Cardiac fibroblast (primary cell): ENCODE measurements around the gene UBE2R2.
"Not testable (repeated sequence)": the region's sequence is repeated elsewhere in the genome, so short reads cannot be mapped to it uniquely, and the experiment has no call there.

ENCODE experiments used
- DNase-seq, 2 donors: peaks; one replicate each; pipeline versions ENCODE4 v3.0.0 to v3.0.0-alpha.2; 2010; ENCODE audit warnings: low read depth in 2 of 2
- H3K4me3 ChIP-seq, 2 donors: replicated peaks in 1 of 2; 1 replicate in 1 of 2; 2 replicates in 1 of 2; pipeline ENCODE4 v1.5.1; 2011; ENCODE audit warnings: low read depth in 2 of 2, low read length in 2 of 2, mild to moderate bottlenecking in 2 of 2, moderate library complexity in 1 of 2
- CTCF ChIP-seq: IDR thresholded peaks from one replicate; pipeline ENCODE4 v1.5.1; 2011; ENCODE audit warnings: low read depth, mild to moderate bottlenecking, low read length, inconsistent platforms

UBE2R2 gene

GRCh38 chr9:33843312-33843961 is 26.5 kb downstream of the UBE2R2 start:
- DNase-seq, result no peak
- H3K4me3 ChIP-seq, result no peak overlapping the region
- TF ChIP-seq CTCF, result no peak

- TF ChIP-seq CTCF, result no peak
- no peak for DNase-seq
- H3K4me3 ChIP-seq, result no peak overlapping the region
These were observed 29.3 kb downstream of the UBE2R2 start for GRCh38 chr9:33846231-33846630.

- DNase-seq, result not testable (repeated sequence)
These were observed 30.9 kb downstream of the UBE2R2 start for GRCh38 chr9:33847894-33848205.

GRCh38 chr9:33850267-33850629 is 33.3 kb downstream of the UBE2R2 start:
- no peak for DNase-seq
- no peak overlapping the region for H3K4me3 ChIP-seq
- no peak for TF ChIP-seq CTCF

More at GRCh38 chr9:33847894-33848205, 30.9 kb downstream of the UBE2R2 start:
- H3K4me3 ChIP-seq, result not testable (repeated sequence)

- no peak for TF ChIP-seq CTCF
- no peak overlapping the region for H3K4me3 ChIP-seq
- no peak for DNase-seq
These were observed 33.7 kb downstream of the UBE2R2 start for GRCh38 chr9:33850677-33851076.

GRCh38 chr9:33851301-33851700 is 34.3 kb downstream of the UBE2R2 start:
- no peak overlapping the region for H3K4me3 ChIP-seq
- peak in 1 of 2 donors; percentile 39 for DNase-seq
- no peak for TF ChIP-seq CTCF

GRCh38 chr9:33852216-33852826 is 35.4 kb downstream of the UBE2R2 start:
- no peak overlapping the region for H3K4me3 ChIP-seq
- DNase-seq, result peak; percentile 66 to 70
- peak; percentile 52 for TF ChIP-seq CTCF
